Measurements from ENCODE around the gene MCOLN1. TPM values are rescaled to one million over a fixed set of nuclear protein-coding genes. Genes with fewer than 3 reads are reported as not detected.
"Not testable (repeated sequence)": the region's sequence is repeated elsewhere in the genome, so short reads cannot be mapped to it uniquely, and the experiment has no call there.

Gene MCOLN1
- total RNA-seq, 1 donor from 2014 or later = 6.9 TPM

- DNase-seq = no peak
These were observed 22.2 kb downstream of the MCOLN1 start for GRCh38 chr19:7544626-7545025.

- no peak for DNase-seq
These were observed 22.9 kb downstream of the MCOLN1 start for GRCh38 chr19:7545300-7545699.

GRCh38 chr19:7545904-7546303, 23.5 kb downstream of the MCOLN1 start:
- DNase-seq = no peak

GRCh38 chr19:7547159-7547558, 24.7 kb downstream of the MCOLN1 start:
- no peak for DNase-seq

GRCh38 chr19:7549429-7550148, 27.2 kb downstream of the MCOLN1 start:
- DNase-seq = no peak

GRCh38 chr19:7550169-7550770, 27.8 kb downstream of the MCOLN1 start:
- no peak for DNase-seq

- peak; percentile 77 for DNase-seq
These were observed 28.8 kb downstream of the MCOLN1 start for GRCh38 chr19:7550987-7551761.

GRCh38 chr19:7552781-7553180, 30.4 kb downstream of the MCOLN1 start:
- no peak for DNase-seq

- no peak for DNase-seq
These were observed 32.1 kb downstream of the MCOLN1 start for GRCh38 chr19:7554565-7554964.

GRCh38 chr19:7554990-7555864, 32.8 kb downstream of the MCOLN1 start:
- DNase-seq = no peak

GRCh38 chr19:7556696-7557315, 34.4 kb downstream of the MCOLN1 start:
- DNase-seq = no peak

GRCh38 chr19:7558667-7559066, 36.2 kb downstream of the MCOLN1 start:
- no peak for DNase-seq

GRCh38 chr19:7559102-7559501, 36.7 kb downstream of the MCOLN1 start:
- no peak for DNase-seq

GRCh38 chr19:7560255-7560654, 37.8 kb downstream of the MCOLN1 start:
- DNase-seq = no peak

GRCh38 chr19:7561325-7561724, 38.9 kb downstream of the MCOLN1 start:
- DNase-seq = no peak

- DNase-seq = no peak
These were observed 40.4 kb downstream of the MCOLN1 start for GRCh38 chr19:7562646-7563393.

GRCh38 chr19:7564866-7565265, 42.4 kb downstream of the MCOLN1 start:
- no peak for DNase-seq

GRCh38 chr19:7565332-7565731, 42.9 kb downstream of the MCOLN1 start:
- DNase-seq = no peak

GRCh38 chr19:7570761-7571160, 48.3 kb downstream of the MCOLN1 start:
- DNase-seq = no peak

- DNase-seq = no peak
These were observed 53.1 kb downstream of the MCOLN1 start for GRCh38 chr19:7575434-7576040.

- not testable (repeated sequence) for DNase-seq
These were observed 55.0 kb downstream of the MCOLN1 start for GRCh38 chr19:7577422-7577821.

Data from skin of body (tissue), 2 donors.